WTC11 (cell line): ENCODE measurements around the gene SEPTIN1.

Source experiments
- NR2C2 ChIP-seq: sonication (generic); formaldehyde crosslinking; IDR thresholded peaks from 2 replicates; pipeline ENCODE4 v1.8.0; 2022; ENCODE audit warnings: mild to moderate bottlenecking, missing genetic modification reagents
- ZNF317 ChIP-seq: sonication (generic); formaldehyde crosslinking; IDR thresholded peaks from 2 replicates; pipeline ENCODE4 v1.8.1; 2023; ENCODE audit warnings: low read depth, mild to moderate bottlenecking, moderate library complexity, missing genetic modification reagents, borderline replicate concordance
- TF ChIP-seq, protein P1 (sequence below): fragments of 200-600 bp; IDR thresholded peaks from 2 replicates; pipeline ENCODE4 v1.8.0; 2022; ENCODE audit warnings: antibody characterized with exemption

DNA sequence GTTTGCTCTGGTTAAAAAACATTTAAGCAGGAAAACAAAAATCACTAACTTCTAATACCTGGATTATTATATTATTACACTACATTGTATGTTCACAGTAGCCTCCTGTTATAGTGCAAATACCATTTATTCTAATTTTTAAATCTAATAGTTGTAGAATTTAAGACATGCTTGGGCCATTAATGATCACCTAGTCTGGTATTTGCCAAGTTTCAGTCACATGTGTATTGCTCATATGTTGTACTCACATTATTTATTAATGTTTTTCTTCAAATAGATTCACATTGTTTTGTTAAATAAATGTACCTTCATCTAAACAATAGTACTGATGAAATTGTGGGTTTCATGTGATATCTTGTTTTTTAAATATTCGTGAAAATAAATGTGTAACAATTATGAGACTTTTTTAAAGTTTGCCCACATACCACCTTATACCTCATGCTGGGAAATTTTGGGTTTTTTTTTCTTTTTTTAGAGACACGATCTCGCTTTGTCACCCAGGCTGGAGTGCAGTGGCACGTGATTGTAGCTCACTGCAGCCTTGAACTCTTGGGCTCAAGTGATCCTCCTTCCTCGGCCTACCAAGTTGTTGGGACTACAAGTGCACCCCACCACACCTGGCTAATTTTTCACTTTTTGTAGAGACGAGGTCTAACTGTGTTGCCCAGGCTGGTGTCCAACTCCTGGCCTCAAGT is 30.9 kb upstream of the SEPTIN1 start:
- TF ChIP-seq, protein P1, sequence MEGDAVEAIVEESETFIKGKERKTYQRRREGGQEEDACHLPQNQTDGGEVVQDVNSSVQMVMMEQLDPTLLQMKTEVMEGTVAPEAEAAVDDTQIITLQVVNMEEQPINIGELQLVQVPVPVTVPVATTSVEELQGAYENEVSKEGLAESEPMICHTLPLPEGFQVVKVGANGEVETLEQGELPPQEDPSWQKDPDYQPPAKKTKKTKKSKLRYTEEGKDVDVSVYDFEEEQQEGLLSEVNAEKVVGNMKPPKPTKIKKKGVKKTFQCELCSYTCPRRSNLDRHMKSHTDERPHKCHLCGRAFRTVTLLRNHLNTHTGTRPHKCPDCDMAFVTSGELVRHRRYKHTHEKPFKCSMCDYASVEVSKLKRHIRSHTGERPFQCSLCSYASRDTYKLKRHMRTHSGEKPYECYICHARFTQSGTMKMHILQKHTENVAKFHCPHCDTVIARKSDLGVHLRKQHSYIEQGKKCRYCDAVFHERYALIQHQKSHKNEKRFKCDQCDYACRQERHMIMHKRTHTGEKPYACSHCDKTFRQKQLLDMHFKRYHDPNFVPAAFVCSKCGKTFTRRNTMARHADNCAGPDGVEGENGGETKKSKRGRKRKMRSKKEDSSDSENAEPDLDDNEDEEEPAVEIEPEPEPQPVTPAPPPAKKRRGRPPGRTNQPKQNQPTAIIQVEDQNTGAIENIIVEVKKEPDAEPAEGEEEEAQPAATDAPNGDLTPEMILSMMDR, result no peak
- TF ChIP-seq ZNF317 (CRISPR knock-in tag) (no peak), NR2C2 (CRISPR knock-in tag) (no peak)
